ENCODE results near the gene PPP1R14C. TPM values are rescaled to one million over a fixed set of nuclear protein-coding genes. Genes with fewer than 3 reads are reported as not detected.

PPP1R14C gene
- total RNA-seq, 2 donors from 2014 or later: 0.26 to 0.33 TPM

GRCh38 chr6:150229436-150230163 lies 86.8 kb downstream of the PPP1R14C start:
- no peaks in the 10 kb centered on the region for H3K4me1 ChIP-seq
- intact Hi-C loops (cut with DNase I): no loop called here
- WGBS, 2 donors: 74 to 83% methylated on average over 6 of the region's 6 CpGs
- H3K36me3 ChIP-seq (replicated peaks in 1 of 2; ENCODE audit: insufficient read depth in 1 of 2, low read depth in 2 of 2): no peaks in the 10 kb centered on the region
- H3K27me3 ChIP-seq: no peaks in the 10 kb centered on the region
- H3K27ac ChIP-seq: no peak overlapping the region
- no peak for ATAC-seq
- TF ChIP-seq, protein P1, sequence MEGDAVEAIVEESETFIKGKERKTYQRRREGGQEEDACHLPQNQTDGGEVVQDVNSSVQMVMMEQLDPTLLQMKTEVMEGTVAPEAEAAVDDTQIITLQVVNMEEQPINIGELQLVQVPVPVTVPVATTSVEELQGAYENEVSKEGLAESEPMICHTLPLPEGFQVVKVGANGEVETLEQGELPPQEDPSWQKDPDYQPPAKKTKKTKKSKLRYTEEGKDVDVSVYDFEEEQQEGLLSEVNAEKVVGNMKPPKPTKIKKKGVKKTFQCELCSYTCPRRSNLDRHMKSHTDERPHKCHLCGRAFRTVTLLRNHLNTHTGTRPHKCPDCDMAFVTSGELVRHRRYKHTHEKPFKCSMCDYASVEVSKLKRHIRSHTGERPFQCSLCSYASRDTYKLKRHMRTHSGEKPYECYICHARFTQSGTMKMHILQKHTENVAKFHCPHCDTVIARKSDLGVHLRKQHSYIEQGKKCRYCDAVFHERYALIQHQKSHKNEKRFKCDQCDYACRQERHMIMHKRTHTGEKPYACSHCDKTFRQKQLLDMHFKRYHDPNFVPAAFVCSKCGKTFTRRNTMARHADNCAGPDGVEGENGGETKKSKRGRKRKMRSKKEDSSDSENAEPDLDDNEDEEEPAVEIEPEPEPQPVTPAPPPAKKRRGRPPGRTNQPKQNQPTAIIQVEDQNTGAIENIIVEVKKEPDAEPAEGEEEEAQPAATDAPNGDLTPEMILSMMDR (IDR thresholded peaks at IDR 0.05): no peak
- TF ChIP-seq POLR2A (IDR thresholded peaks at IDR 0.05): no peak
- H3K4me3 ChIP-seq: no peak overlapping the region
- no peak for DNase-seq
- H3K9me3 ChIP-seq: no peaks in the 10 kb centered on the region

DNA sequence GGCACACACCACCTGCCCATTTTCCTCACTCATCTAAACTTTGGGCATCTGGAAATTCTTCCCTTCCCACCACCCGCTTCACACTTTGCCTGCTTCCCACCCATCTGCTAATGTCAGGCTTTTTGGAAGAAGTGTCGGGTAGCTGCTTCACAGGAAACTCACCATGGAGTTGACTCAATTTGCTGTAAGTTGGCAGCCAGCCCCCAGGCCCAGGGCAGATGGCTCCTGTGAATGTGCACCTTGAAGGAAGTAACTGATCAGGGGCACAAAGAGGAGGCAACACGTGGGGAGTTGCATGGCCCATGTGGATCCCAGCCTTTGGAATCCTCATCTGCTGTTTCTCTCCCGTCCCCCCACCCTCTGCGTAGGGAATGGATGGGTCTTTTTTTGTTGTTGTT lies 87.3 kb downstream of the PPP1R14C start:
- ATAC-seq (no peak), DNase-seq (no peak)
- Histone ChIP-seq H3K27me3 (no peaks in the 10 kb centered on the region), H3K9me3 (no peaks in the 10 kb centered on the region), H3K4me1 (no peaks in the 10 kb centered on the region), H3K36me3 (replicated peaks in 1 of 2; ENCODE audit: insufficient read depth in 1 of 2, low read depth in 2 of 2) (no peaks in the 10 kb centered on the region), H3K4me3 (no peak overlapping the region), H3K27ac (no peak overlapping the region)
- 87 to 93% methylated on average over 5 of the region's 5 CpGs for WGBS, 2 donors
- intact Hi-C loops (cut with DNase I): no loop called here
- TF ChIP-seq POLR2A (IDR thresholded peaks at IDR 0.05): no peak

DNA sequence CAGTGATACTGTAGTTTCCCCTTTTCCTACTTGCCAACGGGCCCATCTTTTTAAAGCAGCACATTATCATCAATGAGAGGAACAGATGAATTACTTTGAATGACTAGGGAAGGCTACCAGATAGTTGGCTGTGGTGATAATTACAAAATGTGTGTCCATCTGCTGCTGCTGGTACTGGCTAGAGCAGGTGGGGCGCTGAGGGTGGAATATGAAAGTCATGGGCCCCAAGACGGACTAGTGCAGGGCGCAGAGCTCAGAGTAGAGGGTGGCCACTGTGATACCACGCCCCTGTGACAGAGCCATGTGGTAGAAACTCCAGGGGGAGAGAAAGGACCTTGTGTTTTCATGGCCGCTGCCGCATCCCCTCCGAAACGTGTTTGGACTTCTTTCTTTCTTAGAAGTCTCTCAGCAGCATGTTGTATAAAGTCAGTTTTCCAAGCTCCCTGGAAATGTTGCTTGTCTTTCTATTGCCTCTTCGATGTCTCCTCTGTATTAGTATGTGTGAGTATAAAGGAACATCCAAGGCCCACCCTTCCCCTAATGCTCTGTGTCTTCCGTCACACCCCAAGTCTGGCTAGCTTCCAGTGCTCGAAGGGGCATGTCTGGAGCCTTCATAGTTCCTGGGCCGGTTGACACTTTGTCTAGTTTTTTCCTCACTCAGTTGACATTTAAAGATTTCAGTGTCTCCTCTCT lies 88.1 kb downstream of the PPP1R14C start:
- DNase-seq (no peak), ATAC-seq (no peak)
- Histone ChIP-seq H3K27ac (no peak overlapping the region), H3K4me3 (no peak overlapping the region), H3K4me1 (no peaks in the 10 kb centered on the region), H3K9me3 (no peaks in the 10 kb centered on the region), H3K36me3 (replicated peaks in 1 of 2; ENCODE audit: insufficient read depth in 1 of 2, low read depth in 2 of 2) (no peaks in the 10 kb centered on the region), H3K27me3 (no peaks in the 10 kb centered on the region)
- 87 to 88% methylated on average over 13 of the region's 13 CpGs for WGBS, 2 donors
- intact Hi-C loops (cut with DNase I): no loop called here
- no peak for TF ChIP-seq POLR2A (IDR thresholded peaks at IDR 0.05)
- TF ChIP-seq, protein P1 (IDR thresholded peaks at IDR 0.05): no peak

- no peak for DNase-seq
- Histone ChIP-seq H3K27ac (no peak overlapping the region), H3K36me3 (replicated peaks in 1 of 2; ENCODE audit: insufficient read depth in 1 of 2, low read depth in 2 of 2) (no peaks in the 10 kb centered on the region), H3K9me3 (no peaks in the 10 kb centered on the region), H3K27me3 (no peaks in the 10 kb centered on the region), H3K4me1 (no peaks in the 10 kb centered on the region), H3K4me3 (no peak overlapping the region)
- 94 to 97% methylated on average over 2 of the region's 2 CpGs for WGBS, 2 donors
- ATAC-seq: no peak
- intact Hi-C loops (cut with DNase I): no loop called here
- TF ChIP-seq, protein P1 (IDR thresholded peaks at IDR 0.05): no peak
- TF ChIP-seq POLR2A (IDR thresholded peaks at IDR 0.05): no peak
These were observed 88.6 kb downstream of the PPP1R14C start for GRCh38 chr6:150231525-150231850.

- no peaks in the 10 kb centered on the region for H3K36me3 ChIP-seq (replicated peaks in 1 of 2; ENCODE audit: insufficient read depth in 1 of 2, low read depth in 2 of 2)
- ATAC-seq (no peak), DNase-seq (no peak)
- WGBS, 2 donors: 88 to 92% methylated on average over 5 of the region's 5 CpGs
- H3K4me1 ChIP-seq: peaks cover 8% of the 10 kb centered on the region
- H3K27ac ChIP-seq: no peak overlapping the region
- intact Hi-C loops (cut with DNase I): no loop called here
- TF ChIP-seq POLR2A (IDR thresholded peaks at IDR 0.05): no peak
- TF ChIP-seq, protein P1 (IDR thresholded peaks at IDR 0.05): no peak
- no peaks in the 10 kb centered on the region for H3K27me3 ChIP-seq
- no peaks in the 10 kb centered on the region for H3K9me3 ChIP-seq
- H3K4me3 ChIP-seq: no peak overlapping the region
These were observed 91.0 kb downstream of the PPP1R14C start for GRCh38 chr6:150233843-150234269.

All from body of pancreas (tissue), 4 donors.